Limb (tissue), 2 donors: ENCODE measurements around the gene LRRN3.

Source experiments
- DNase-seq, 2 donors: peaks; one replicate each; pipeline ENCODE4 v3.0.0-alpha.2; 2016; ENCODE audit errors: extremely low spot score in 2 of 2

The LRRN3 gene

GRCh38 chr7:111104710-111105109, 13.8 kb downstream of the LRRN3 start:
- no peak for DNase-seq

- no peak for DNase-seq
Observed at GRCh38 chr7:111105269-111105668, 14.3 kb downstream of the LRRN3 start.

- no peak for DNase-seq
Observed at GRCh38 chr7:111107579-111107978, 16.7 kb downstream of the LRRN3 start.

- DNase-seq, result no peak
Observed at GRCh38 chr7:111108000-111108399, 17.1 kb downstream of the LRRN3 start.

GRCh38 chr7:111108496-111108895, 17.6 kb downstream of the LRRN3 start:
- no peak for DNase-seq

GRCh38 chr7:111112439-111112838, 21.5 kb downstream of the LRRN3 start:
- DNase-seq, result no peak

- DNase-seq, result no peak
Observed at GRCh38 chr7:111113263-111114017, 22.5 kb downstream of the LRRN3 start.

GRCh38 chr7:111115966-111116365, 25.0 kb downstream of the LRRN3 start:
- DNase-seq, result no peak

- no peak for DNase-seq
Observed at GRCh38 chr7:111126987-111127386, 36.1 kb downstream of the LRRN3 start.

GRCh38 chr7:111129435-111129834, 38.5 kb downstream of the LRRN3 start:
- DNase-seq, result no peak

GRCh38 chr7:111132833-111133232, 41.9 kb downstream of the LRRN3 start:
- DNase-seq, result no peak

- no peak for DNase-seq
Observed at GRCh38 chr7:111137296-111138192, 46.6 kb downstream of the LRRN3 start.

GRCh38 chr7:111138193-111138569, 47.3 kb downstream of the LRRN3 start:
- DNase-seq, result no peak

- DNase-seq, result no peak
Observed at GRCh38 chr7:111138586-111138985, 47.7 kb downstream of the LRRN3 start.

- no peak for DNase-seq
Observed at GRCh38 chr7:111140091-111140865, 49.4 kb downstream of the LRRN3 start.

- no peak for DNase-seq
Observed at GRCh38 chr7:111145472-111145871, 54.5 kb downstream of the LRRN3 start.

- DNase-seq, result no peak
Observed at GRCh38 chr7:111146136-111146535, 55.2 kb downstream of the LRRN3 start.

GRCh38 chr7:111147708-111148533, 57.0 kb downstream of the LRRN3 start:
- DNase-seq, result no peak

GRCh38 chr7:111150709-111151108, 59.8 kb downstream of the LRRN3 start:
- DNase-seq, result no peak

GRCh38 chr7:111159426-111159825, 68.5 kb downstream of the LRRN3 start:
- no peak for DNase-seq

- DNase-seq, result no peak
Observed at GRCh38 chr7:111160297-111160696, 69.4 kb downstream of the LRRN3 start.
